Vagina (tissue), 2 donors: ENCODE measurements around the gene CXCL12. TPM values are rescaled to one million over a fixed set of nuclear protein-coding genes. Genes with fewer than 3 reads are reported as not detected.
A peak's percentile ranks its signal among the peaks of the same experiment; 100 is the strongest.

Experiments used
- DNase-seq, 2 donors: peaks; one replicate each; pipeline ENCODE4 v3.0.0-alpha.2; 2017; ENCODE audit errors: extremely low spot score in 2 of 2
- H3K27ac ChIP-seq: fragments of 200-600 bp; sonication (generic); one replicate; pipeline ENCODE4 v1.5.1; 2019
- H3K27me3 ChIP-seq: fragments of 200-600 bp; sonication (generic); one replicate; pipeline ENCODE4 v1.5.1; 2019
- H3K36me3 ChIP-seq, 2 donors: fragments of 200-600 bp; sonication (generic); one replicate each; pipeline ENCODE4 v1.5.1; 2017 to 2019
- H3K4me1 ChIP-seq: fragments of 200-600 bp; sonication (generic); one replicate; pipeline ENCODE4 v1.5.1; 2019
- H3K4me3 ChIP-seq, 2 donors: fragments of 200-600 bp; sonication (generic); 1 replicate in 1 of 2; 2 replicates in 1 of 2; pipeline ENCODE4 v1.5.1; 2016 to 2019
- H3K9me3 ChIP-seq: fragments of 200-600 bp; sonication (generic); one replicate; pipeline ENCODE4 v1.5.1; 2019
- POLR2A ChIP-seq, 2 donors: fragments of 450-650 bp; IDR thresholded peaks; one replicate each; pipeline ENCODE4 v1.6.1; 2017; ENCODE audit warnings: antibody characterized with exemption in 2 of 2, mild to moderate bottlenecking in 2 of 2, moderate library complexity in 2 of 2
- POLR2AphosphoS5 ChIP-seq, 2 donors: sonication (generic); formaldehyde crosslinking; IDR thresholded peaks; one replicate each; pipeline ENCODE4 v1.9.0; 2017; ENCODE audit warnings: antibody characterized with exemption in 2 of 2, mild to moderate bottlenecking in 2 of 2, low read depth in 1 of 2; ENCODE audit not compliant: insufficient read depth in 1 of 2
- intact Hi-C: fragments of 100-400 bp; cut with DNase I; formaldehyde crosslinking; loops from one replicate; pipeline ENCODE4 v1.15.1; 2023
- total RNA-seq: library from RNA; depleted of rRNA; stranded (reverse); fragments of >200 nt; gene quantifications from one replicate; pipeline ENCODE4 v1.2.3, GENCODE V29; 2016
- TF ChIP-seq, protein P1 (sequence below), 3 experiments: fragments of 450-650 bp in 2 of 3; fragments of 200-600 bp in 1 of 3; sonication (generic) in 1 of 3; IDR thresholded peaks; one replicate each; pipeline ENCODE4 v1.5.1; 2017 to 2019; ENCODE audit warnings: antibody characterized with exemption in 3 of 3, mild to moderate bottlenecking in 2 of 3, moderate library complexity in 2 of 3

CXCL12 gene
- total RNA-seq, 1 donor from 2014 or later: 112 TPM

DNA sequence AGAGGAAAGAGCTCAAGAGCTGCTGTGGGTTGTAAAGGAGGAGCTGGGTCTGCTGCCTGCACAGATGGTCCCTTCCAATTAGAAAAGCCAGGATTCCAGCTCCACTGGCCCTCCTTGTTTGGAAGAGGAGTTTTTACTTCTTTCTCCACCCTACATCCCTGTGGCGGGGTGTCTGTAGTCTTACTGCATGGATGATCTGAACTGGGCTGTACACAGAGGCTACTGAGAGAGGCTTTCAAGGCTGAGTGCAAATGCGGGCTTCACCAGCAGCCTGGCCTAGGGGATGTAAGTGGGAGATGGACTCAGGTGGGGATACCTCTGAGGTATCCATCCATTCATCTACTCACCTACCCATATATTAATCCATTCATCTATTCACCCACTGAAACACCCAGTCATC lies 7.1 kb upstream of the CXCL12 start:
- no peak overlapping the region for H3K4me3 ChIP-seq
- H3K36me3 ChIP-seq: no peaks in the 10 kb centered on the region
- DNase-seq: peak; percentile 37 to 81
- peaks cover 49% of the 10 kb centered on the region for H3K4me1 ChIP-seq
- intact Hi-C loops: no loop called here
- no peaks in the 10 kb centered on the region for H3K27me3 ChIP-seq
- no peaks in the 10 kb centered on the region for H3K9me3 ChIP-seq
- H3K27ac ChIP-seq: peak overlapping the region; percentile 50
- TF ChIP-seq, protein P1, sequence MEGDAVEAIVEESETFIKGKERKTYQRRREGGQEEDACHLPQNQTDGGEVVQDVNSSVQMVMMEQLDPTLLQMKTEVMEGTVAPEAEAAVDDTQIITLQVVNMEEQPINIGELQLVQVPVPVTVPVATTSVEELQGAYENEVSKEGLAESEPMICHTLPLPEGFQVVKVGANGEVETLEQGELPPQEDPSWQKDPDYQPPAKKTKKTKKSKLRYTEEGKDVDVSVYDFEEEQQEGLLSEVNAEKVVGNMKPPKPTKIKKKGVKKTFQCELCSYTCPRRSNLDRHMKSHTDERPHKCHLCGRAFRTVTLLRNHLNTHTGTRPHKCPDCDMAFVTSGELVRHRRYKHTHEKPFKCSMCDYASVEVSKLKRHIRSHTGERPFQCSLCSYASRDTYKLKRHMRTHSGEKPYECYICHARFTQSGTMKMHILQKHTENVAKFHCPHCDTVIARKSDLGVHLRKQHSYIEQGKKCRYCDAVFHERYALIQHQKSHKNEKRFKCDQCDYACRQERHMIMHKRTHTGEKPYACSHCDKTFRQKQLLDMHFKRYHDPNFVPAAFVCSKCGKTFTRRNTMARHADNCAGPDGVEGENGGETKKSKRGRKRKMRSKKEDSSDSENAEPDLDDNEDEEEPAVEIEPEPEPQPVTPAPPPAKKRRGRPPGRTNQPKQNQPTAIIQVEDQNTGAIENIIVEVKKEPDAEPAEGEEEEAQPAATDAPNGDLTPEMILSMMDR (IDR thresholded peaks at IDR 0.05): no peak

DNA sequence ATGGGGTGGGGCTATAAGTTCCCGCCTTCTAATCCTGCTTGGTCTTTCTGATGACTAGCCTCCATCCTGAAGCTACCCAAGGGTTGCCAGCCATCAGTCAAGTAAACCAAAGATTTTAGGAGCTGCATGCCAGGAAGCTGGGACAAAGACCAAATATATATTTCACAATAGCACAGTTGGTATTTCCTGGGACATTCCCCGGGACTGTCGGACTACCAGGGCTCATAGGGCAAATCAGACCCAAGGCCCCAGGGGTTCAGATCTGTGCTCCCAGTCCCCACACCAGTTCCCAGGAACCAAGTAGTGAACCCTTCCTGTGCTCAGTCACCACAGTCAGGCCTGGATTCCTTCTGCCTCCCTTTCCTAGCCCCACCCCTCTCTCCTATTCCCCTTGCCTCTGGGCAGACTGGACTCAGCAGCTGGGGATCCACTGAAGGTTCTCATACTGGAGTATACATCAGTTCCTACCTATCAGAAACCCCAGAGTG lies 5.7 kb upstream of the CXCL12 start:
- peak; percentile 64 to 88 for DNase-seq
- no peak for TF ChIP-seq POLR2AphosphoS5 (IDR thresholded peaks at IDR 0.05; ENCODE audit: insufficient read depth in 1 of 2, low read depth in 1 of 2)
- no peak for TF ChIP-seq POLR2A (IDR thresholded peaks at IDR 0.05)
- TF ChIP-seq, protein P1 (IDR thresholded peaks at IDR 0.05): no peak
- intact Hi-C loops: no loop called here

DNA sequence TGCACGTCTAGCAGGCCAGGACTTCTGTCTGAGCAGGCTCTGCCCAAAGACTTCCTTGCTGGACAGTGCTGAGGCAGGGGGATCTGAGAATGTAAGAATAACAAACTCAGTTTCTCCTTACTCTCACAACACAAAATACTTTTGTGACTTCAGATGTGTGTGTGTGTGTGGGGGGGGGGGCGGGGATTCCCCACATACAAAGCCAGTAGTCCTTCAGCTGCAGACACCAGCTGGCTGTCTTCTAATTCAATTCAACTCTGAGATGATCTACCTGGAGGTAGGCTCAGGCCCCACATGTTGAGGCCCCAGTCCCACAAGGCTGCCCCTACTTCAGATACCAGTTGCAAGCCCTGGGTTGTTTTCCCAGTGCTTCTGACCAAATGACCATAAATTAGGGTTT lies 4.7 kb upstream of the CXCL12 start:
- peaks cover 52% of the 10 kb centered on the region for H3K4me1 ChIP-seq
- DNase-seq: peak in 1 of 2 donors; percentile 76
- H3K36me3 ChIP-seq: no peaks in the 10 kb centered on the region
- TF ChIP-seq POLR2AphosphoS5 (IDR thresholded peaks at IDR 0.05; ENCODE audit: insufficient read depth in 1 of 2, low read depth in 1 of 2) (no peak), POLR2A (IDR thresholded peaks at IDR 0.05) (no peak)
- TF ChIP-seq, protein P1 (IDR thresholded peaks at IDR 0.05): no peak
- no peaks in the 10 kb centered on the region for H3K27me3 ChIP-seq
- H3K27ac ChIP-seq: no peak overlapping the region
- H3K9me3 ChIP-seq: no peaks in the 10 kb centered on the region
- intact Hi-C loops: loop anchor here (5.0 to 10.0 kb wide), 2 partner anchors 475 to 717 kb away; no protein-coding TSS in a partner anchor
- H3K4me3 ChIP-seq: no peak overlapping the region

More for the DNA sequence above, 5.7 kb upstream of the CXCL12 start:
- Histone ChIP-seq H3K4me3 (no peak overlapping the region), H3K9me3 (no peaks in the 10 kb centered on the region), H3K36me3 (no peaks in the 10 kb centered on the region), H3K4me1 (peaks cover 47% of the 10 kb centered on the region), H3K27ac (no peak overlapping the region), H3K27me3 (no peaks in the 10 kb centered on the region)

DNA sequence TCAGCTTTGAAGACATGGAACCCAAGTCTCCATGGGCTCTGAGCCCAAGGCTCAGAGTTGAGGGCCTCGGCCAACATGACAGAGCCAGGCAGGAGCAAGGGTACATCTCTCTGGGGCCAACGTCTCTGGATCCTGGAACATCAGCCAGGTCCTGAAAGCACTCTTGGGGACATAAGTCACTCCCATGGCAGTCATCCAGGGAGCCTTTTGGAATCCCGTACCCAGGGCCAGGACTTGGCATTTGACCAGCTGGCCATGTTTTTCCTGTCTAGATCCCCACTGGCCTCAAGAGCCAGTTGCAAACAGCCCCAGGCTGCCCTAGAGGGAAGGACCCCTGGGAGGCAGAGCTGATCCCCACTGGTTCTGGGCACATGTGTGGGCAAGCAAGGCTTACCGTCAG lies 4.3 kb upstream of the CXCL12 start:
- peaks cover 48% of the 10 kb centered on the region for H3K4me1 ChIP-seq
- H3K27me3 ChIP-seq: no peaks in the 10 kb centered on the region

DNA sequence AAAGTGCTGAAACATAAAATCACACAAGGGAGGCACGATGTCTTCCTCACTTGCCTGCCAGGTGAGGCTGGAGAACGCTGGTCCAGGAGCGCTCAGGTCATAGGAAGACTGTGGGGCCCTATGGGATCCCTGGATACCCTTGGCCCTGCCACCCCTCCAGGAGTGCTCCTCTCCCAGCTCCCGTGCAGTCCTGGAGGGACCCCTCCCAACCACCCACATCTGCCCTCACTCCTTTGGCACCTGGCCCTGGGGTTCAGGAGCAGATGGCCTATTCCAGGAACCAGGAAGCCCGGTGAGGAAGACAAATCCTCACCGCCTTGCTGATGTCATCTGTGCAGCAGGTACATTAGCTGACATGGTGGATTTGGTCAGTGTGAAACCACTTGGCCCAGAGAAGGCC lies 3.7 kb upstream of the CXCL12 start:
- no peak overlapping the region for H3K4me3 ChIP-seq
- TF ChIP-seq POLR2AphosphoS5 (IDR thresholded peaks at IDR 0.05; ENCODE audit: insufficient read depth in 1 of 2, low read depth in 1 of 2) (no peak), POLR2A (IDR thresholded peaks at IDR 0.05) (no peak)
- TF ChIP-seq, protein P1 (IDR thresholded peaks at IDR 0.05): no peak
- H3K4me1 ChIP-seq: peaks cover 43% of the 10 kb centered on the region
- peak; percentile 55 to 74 for DNase-seq
- H3K36me3 ChIP-seq: no peaks in the 10 kb centered on the region
- intact Hi-C loops: loop anchor here (5.0 to 10.0 kb wide), 2 partner anchors 476 to 716 kb away; no protein-coding TSS in a partner anchor
- H3K27me3 ChIP-seq: no peaks in the 10 kb centered on the region
- no peak overlapping the region for H3K27ac ChIP-seq
- H3K9me3 ChIP-seq: no peaks in the 10 kb centered on the region

More for the DNA sequence above, 4.3 kb upstream of the CXCL12 start:
- Histone ChIP-seq H3K9me3 (no peaks in the 10 kb centered on the region), H3K36me3 (no peaks in the 10 kb centered on the region), H3K4me3 (no peak overlapping the region), H3K27ac (no peak overlapping the region)
- peak; percentile 85 to 87 for DNase-seq
- intact Hi-C loops: loop anchor here (5.0 to 10.0 kb wide), 2 partner anchors 476 to 717 kb away; no protein-coding TSS in a partner anchor
- no peak for TF ChIP-seq POLR2AphosphoS5 (IDR thresholded peaks at IDR 0.05; ENCODE audit: insufficient read depth in 1 of 2, low read depth in 1 of 2)
- no peak for TF ChIP-seq POLR2A (IDR thresholded peaks at IDR 0.05)
- TF ChIP-seq, protein P1 (IDR thresholded peaks at IDR 0.05): no peak
